Stimulated activated CD4-positive, alpha-beta T cell treated with anti-CD3 and anti-CD28 coated beads, Interleukin-15, amount 100 ng/mL, for 48 hours (primary cell): ENCODE results near the gene HACE1.
A peak's percentile ranks its signal among the peaks of the same experiment; 100 is the strongest.

Source experiments
- DNase-seq, 2 donors: peaks; one replicate each; pipeline ENCODE4 v3.0.0-alpha.2; 2020; ENCODE audit warnings: low read depth in 2 of 2

Gene HACE1

GRCh38 chr6:104688283-104688969, 171.3 kb downstream of the HACE1 start:
- DNase-seq: no peak

GRCh38 chr6:104686550-104687175, 173.1 kb downstream of the HACE1 start:
- DNase-seq: no peak

DNA sequence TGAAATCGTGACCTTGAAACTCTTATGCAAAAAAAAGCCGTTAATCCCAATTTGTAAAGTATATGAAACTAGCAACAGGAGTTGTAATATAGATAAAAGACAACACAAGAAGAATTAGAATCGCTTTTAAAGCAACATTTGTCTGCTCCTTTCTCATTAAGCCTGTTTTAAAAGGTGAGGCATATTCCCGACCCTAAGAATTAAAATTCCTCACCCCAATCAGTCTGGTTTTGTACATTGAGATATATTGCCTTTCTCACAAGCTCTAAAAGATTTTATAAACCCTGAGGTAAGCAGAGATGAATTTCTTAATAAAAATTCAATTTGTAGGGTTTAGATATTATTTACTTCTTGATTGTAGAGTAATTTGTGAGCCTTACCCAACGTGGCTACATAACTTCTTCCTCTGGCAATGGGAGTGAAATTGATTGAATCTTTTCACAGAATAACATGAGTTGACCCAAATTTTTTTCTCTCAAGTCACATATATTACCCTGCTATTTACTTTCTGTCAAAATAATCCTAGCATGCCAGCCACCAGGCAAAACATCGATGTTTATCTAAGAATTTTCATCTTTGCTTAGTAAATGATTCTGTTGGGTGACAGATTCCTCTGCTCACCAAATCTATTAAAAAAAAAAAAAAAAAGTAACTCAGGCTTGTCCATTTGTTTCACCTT, 173.7 kb downstream of the HACE1 start:
- DNase-seq: no peak

DNA sequence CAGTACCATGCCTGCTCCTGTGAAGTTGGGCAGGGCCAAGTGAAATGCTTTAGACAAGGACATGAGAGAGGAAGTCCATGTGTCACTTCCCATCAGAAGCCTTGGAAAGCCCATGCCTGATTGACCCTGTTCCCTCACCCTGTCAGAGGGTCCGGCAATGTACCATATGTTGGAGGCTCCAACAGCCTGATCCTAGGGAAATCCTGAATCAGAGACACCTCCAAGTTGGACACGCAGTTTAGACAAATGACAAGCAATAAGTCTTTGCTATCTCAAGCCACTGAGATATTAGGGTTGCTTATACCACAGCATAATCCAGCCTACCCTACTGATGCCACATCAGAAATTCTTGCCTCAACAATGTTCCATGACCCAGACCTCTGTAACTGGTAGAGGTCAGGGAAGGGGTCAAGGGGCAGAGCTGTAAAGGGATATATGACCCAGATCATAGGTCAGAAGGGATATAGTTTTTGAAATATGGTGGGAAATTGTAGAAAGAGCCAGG, 174.8 kb downstream of the HACE1 start:
- no peak for DNase-seq

- DNase-seq: no peak
Observed at GRCh38 chr6:104683809-104684208, 175.9 kb downstream of the HACE1 start.

DNA sequence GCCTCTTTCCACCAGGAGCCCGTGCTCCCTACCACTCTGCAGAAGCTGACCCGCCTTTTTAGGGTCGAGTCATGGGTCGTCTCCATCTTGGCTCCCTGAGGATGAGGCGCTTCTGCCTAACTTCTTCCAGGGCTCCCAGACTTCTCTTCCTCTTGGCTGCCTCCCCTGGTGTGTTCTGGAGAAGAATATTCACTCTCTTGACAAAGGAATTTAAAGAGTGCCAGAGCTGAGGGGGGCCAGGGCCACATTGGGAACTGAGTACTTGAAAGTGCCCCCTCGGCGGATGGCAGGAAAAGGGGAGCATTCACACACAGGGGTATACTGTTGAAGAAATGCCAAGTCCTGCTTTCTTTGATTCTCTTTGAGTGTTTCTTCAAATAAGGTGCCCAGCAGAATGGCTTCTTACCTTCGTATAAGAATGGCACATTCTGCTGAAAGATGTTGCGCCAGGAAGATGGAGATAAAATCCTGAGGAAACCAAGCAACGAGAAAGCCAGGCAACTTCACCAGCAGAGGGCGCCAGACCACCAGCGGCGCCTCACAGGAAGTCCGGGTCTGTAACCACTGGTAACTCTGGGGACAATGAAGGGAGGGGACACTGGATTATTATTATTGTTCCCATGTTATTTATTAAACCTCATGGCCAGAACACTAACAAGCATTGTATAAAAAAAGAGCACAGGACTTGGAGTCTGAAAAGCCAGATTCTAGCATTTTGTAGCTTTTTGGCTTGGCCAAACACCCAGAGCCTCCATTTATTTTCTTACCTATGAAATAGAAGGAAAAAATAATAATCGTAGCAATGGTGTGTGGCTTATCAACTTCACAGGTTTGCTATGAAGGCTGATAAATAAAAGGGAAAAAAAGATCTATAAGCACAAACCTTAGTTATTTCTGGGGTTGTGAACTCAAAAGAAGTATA, 176.7 kb downstream of the HACE1 start:
- DNase-seq: peak; percentile 35 to 59

DNA sequence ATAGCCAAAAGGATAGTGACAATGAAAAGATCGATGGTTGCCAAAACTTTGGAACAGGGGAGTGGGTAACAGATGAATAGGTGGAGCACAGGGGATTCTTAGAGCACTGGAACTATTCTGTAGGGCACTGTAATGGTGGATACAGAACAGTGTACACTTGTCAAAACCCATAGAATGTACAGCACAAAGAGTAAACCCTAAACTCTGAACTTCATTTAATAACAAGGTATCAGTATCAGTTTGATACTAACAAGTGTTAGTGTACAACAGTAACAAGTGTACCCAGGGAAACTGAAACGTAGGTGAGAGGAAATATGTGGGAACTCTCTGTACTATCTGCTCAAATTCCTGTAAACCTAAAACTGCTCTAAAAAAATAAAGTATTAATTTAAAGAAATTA, 179.2 kb downstream of the HACE1 start:
- DNase-seq: no peak

DNA sequence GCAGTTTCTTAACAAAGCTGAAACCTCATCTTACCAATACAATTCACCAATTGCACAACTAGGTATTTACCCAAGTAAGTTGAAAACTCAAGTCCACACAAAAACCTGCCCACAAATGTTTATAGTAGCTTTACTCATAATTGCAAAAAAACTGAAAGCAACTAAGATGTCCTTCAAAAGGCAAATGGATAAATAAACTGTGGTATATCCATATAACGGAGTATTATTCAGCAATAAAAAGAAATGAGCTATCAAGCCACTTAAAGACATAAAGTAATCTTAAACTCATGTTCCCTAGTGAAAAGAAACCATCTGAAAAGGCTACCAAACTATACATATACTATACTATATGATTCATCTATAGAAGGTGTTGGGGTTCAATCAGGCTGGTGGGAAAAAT, 179.7 kb downstream of the HACE1 start:
- no peak for DNase-seq
